ENCODE results near the gene NFIA.

Gene NFIA

GRCh38 chr1:61300899-61301298, 218.5 kb downstream of the NFIA start:
- H3K27me3 ChIP-seq (ENCODE audit: insufficient read depth, low read length) = no peaks in the 10 kb centered on the region
- no peak overlapping the region for H3K4me3 ChIP-seq (ENCODE audit: low read length)
- H3K36me3 ChIP-seq (ENCODE audit: insufficient read depth, low read length) = no peaks in the 10 kb centered on the region
- H2AFZ ChIP-seq (ENCODE audit: low read depth, low read length) = no peak overlapping the region
- H3K9me3 ChIP-seq (ENCODE audit: low read length) = no peaks in the 10 kb centered on the region
- H3K4me1 ChIP-seq (ENCODE audit: insufficient read depth, low read length) = no peaks in the 10 kb centered on the region

- Histone ChIP-seq H3K4me3 (ENCODE audit: low read length) (no peak overlapping the region), H3K4me1 (ENCODE audit: insufficient read depth, low read length) (no peaks in the 10 kb centered on the region), H3K9me3 (ENCODE audit: low read length) (no peaks in the 10 kb centered on the region), H3K27me3 (ENCODE audit: insufficient read depth, low read length) (no peaks in the 10 kb centered on the region), H2AFZ (ENCODE audit: low read depth, low read length) (no peak overlapping the region), H3K36me3 (ENCODE audit: insufficient read depth, low read length) (no peaks in the 10 kb centered on the region)
Observed at GRCh38 chr1:61301824-61302657, 219.7 kb downstream of the NFIA start.

GRCh38 chr1:61307422-61308142, 225.2 kb downstream of the NFIA start:
- H3K36me3 ChIP-seq (ENCODE audit: insufficient read depth, low read length) = no peaks in the 10 kb centered on the region
- no peak overlapping the region for H2AFZ ChIP-seq (ENCODE audit: low read depth, low read length)
- H3K4me3 ChIP-seq (ENCODE audit: low read length) = no peak overlapping the region
- no peaks in the 10 kb centered on the region for H3K9me3 ChIP-seq (ENCODE audit: low read length)
- no peaks in the 10 kb centered on the region for H3K27me3 ChIP-seq (ENCODE audit: insufficient read depth, low read length)
- no peaks in the 10 kb centered on the region for H3K4me1 ChIP-seq (ENCODE audit: insufficient read depth, low read length)

DNA sequence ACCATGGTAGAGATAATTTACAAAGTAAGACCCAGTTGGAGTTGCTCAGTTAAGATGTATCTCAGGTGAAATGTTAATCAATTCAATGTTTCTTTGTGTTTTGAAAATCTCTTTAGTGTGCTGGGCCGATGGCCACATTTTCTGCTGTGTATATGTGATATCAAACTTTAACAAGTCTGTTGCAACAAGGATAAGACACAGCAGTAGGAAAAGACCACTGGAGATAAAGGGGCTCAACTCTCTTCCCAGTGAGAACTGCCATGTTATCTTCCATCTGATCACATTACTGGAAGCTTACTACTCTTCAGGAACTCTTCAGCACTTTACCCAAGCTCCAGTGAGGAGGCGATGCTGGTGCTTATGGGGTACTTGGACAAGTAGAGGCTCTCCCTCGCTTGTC, 227.7 kb downstream of the NFIA start:
- Histone ChIP-seq H3K9me3 (ENCODE audit: low read length) (no peaks in the 10 kb centered on the region), H2AFZ (ENCODE audit: low read depth, low read length) (no peak overlapping the region), H3K36me3 (ENCODE audit: insufficient read depth, low read length) (no peaks in the 10 kb centered on the region), H3K4me3 (ENCODE audit: low read length) (no peak overlapping the region), H3K27me3 (ENCODE audit: insufficient read depth, low read length) (no peaks in the 10 kb centered on the region), H3K4me1 (ENCODE audit: insufficient read depth, low read length) (no peaks in the 10 kb centered on the region)

DNA sequence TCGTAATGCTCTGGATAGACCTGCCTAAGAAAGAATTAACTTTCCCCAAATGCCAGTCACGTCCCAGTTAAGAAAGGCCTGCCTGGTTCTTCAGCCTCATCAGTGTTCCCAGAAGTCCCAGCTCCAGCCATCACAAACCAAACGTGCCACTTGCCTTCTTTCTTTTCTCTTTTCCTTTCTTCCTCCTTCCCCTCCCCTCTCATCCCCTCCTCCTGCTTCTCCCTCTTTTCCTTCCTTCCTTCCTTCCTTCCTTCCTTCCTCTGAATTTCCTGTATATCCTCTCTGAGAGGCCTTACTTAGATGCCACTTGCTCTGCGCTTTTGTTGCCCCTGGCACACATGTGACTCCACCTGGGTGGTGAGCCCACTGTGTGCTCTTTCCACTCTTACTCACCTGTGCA, 228.2 kb downstream of the NFIA start:
- Histone ChIP-seq H3K27me3 (ENCODE audit: insufficient read depth, low read length) (no peaks in the 10 kb centered on the region), H3K9me3 (ENCODE audit: low read length) (no peaks in the 10 kb centered on the region), H2AFZ (ENCODE audit: low read depth, low read length) (no peak overlapping the region), H3K4me3 (ENCODE audit: low read length) (no peak overlapping the region), H3K36me3 (ENCODE audit: insufficient read depth, low read length) (no peaks in the 10 kb centered on the region), H3K4me1 (ENCODE audit: insufficient read depth, low read length) (no peaks in the 10 kb centered on the region)

DNA sequence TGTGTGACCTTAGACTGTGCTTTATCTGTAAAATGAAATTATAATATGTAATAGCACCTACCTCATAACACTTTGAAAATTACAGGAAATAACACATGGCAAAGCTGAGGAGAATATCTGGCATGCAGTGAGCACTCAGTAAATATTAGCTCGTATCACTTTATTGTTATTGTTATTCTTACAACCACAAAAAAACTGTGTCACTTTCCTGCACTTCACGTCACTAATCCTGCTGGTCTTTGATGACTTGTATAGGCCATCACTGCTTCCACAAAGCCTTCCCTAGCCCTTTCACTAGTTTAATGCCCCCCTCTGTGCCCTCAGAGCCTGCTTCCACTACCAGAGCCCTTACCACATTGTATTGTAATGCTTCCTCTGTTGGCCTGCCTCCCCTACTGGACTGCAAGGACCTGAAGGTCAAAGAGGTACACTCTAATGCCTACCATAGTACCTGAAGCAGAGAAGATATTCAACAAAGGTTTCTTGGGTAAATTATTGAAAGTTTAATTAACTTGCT, 231.6 kb downstream of the NFIA start:
- Histone ChIP-seq H3K27me3 (ENCODE audit: insufficient read depth, low read length) (peaks cover 3% of the 10 kb centered on the region), H2AFZ (ENCODE audit: low read depth, low read length) (no peak overlapping the region)

DNA sequence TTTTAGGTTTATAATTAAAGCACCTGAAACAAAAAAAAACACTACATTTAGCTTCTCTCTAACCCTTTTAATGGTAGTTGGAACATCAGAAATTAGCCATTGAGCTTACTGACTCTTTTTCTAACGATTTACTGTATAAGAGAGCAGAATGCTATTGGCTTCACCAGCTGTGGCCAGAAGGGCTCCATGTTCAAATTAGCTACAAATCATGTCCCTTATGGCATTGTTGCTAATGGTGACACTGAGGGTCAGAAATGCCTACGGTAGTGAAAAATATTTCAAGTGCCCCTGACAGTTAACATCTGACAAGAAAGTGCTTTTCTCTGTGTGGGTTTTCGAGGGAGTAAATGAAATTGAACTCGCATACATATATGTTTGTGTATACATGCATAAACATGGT, 232.7 kb downstream of the NFIA start:
- H3K9me3 ChIP-seq (ENCODE audit: low read length) = no peaks in the 10 kb centered on the region
- peaks cover 3% of the 10 kb centered on the region for H3K27me3 ChIP-seq (ENCODE audit: insufficient read depth, low read length)
- H2AFZ ChIP-seq (ENCODE audit: low read depth, low read length) = no peak overlapping the region
- no peak overlapping the region for H3K4me3 ChIP-seq (ENCODE audit: low read length)
- no peaks in the 10 kb centered on the region for H3K36me3 ChIP-seq (ENCODE audit: insufficient read depth, low read length)
- H3K4me1 ChIP-seq (ENCODE audit: insufficient read depth, low read length) = peaks cover 3% of the 10 kb centered on the region

More for the DNA sequence above, 231.6 kb downstream of the NFIA start:
- no peaks in the 10 kb centered on the region for H3K36me3 ChIP-seq (ENCODE audit: insufficient read depth, low read length)
- H3K9me3 ChIP-seq (ENCODE audit: low read length) = no peaks in the 10 kb centered on the region
- H3K4me1 ChIP-seq (ENCODE audit: insufficient read depth, low read length) = no peaks in the 10 kb centered on the region
- no peak overlapping the region for H3K4me3 ChIP-seq (ENCODE audit: low read length)

- Histone ChIP-seq H3K4me3 (ENCODE audit: low read length) (no peak overlapping the region), H3K27me3 (ENCODE audit: insufficient read depth, low read length) (peaks cover 3% of the 10 kb centered on the region), H3K4me1 (ENCODE audit: insufficient read depth, low read length) (peaks cover 6% of the 10 kb centered on the region), H3K36me3 (ENCODE audit: insufficient read depth, low read length) (no peaks in the 10 kb centered on the region), H2AFZ (ENCODE audit: low read depth, low read length) (no peak overlapping the region), H3K9me3 (ENCODE audit: low read length) (no peaks in the 10 kb centered on the region)
Observed at GRCh38 chr1:61316493-61316892, 234.1 kb downstream of the NFIA start.

GRCh38 chr1:61318319-61319125, 236.2 kb downstream of the NFIA start:
- H3K4me3 ChIP-seq (ENCODE audit: low read length) = no peak overlapping the region
- H3K4me1 ChIP-seq (ENCODE audit: insufficient read depth, low read length) = peaks cover 6% of the 10 kb centered on the region
- H3K9me3 ChIP-seq (ENCODE audit: low read length) = no peaks in the 10 kb centered on the region

DNA sequence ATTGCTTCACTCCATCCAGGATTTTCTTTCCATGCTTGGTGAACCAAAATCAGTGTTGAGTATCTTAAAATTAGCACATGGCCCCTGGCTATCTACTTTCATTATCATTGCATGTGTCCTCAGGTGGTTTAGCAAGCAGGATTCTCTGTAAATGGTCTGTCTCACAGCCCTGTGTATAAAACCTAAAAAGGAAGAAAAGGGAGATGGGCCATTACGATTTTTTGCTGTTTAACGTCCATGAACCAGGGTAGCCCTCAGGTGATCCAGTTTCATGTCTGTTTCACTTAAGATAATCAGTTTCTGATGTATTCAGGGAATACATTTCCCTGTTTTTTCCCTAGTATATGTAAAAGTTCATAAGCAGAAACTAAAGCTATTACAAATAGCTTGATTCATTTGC, 238.2 kb downstream of the NFIA start:
- no peak overlapping the region for H2AFZ ChIP-seq (ENCODE audit: low read depth, low read length)
- H3K4me3 ChIP-seq (ENCODE audit: low read length) = no peak overlapping the region
- H3K27me3 ChIP-seq (ENCODE audit: insufficient read depth, low read length) = peaks cover 12% of the 10 kb centered on the region
- H3K36me3 ChIP-seq (ENCODE audit: insufficient read depth, low read length) = no peaks in the 10 kb centered on the region
- H3K4me1 ChIP-seq (ENCODE audit: insufficient read depth, low read length) = peaks cover 6% of the 10 kb centered on the region
- no peaks in the 10 kb centered on the region for H3K9me3 ChIP-seq (ENCODE audit: low read length)

More at GRCh38 chr1:61318319-61319125, 236.2 kb downstream of the NFIA start:
- Histone ChIP-seq H2AFZ (ENCODE audit: low read depth, low read length) (no peak overlapping the region), H3K27me3 (ENCODE audit: insufficient read depth, low read length) (peaks cover 12% of the 10 kb centered on the region), H3K36me3 (ENCODE audit: insufficient read depth, low read length) (no peaks in the 10 kb centered on the region)

GRCh38 chr1:61322008-61322744, 239.8 kb downstream of the NFIA start:
- Histone ChIP-seq H2AFZ (ENCODE audit: low read depth, low read length) (no peak overlapping the region), H3K36me3 (ENCODE audit: insufficient read depth, low read length) (no peaks in the 10 kb centered on the region), H3K4me1 (ENCODE audit: insufficient read depth, low read length) (peaks cover 6% of the 10 kb centered on the region), H3K9me3 (ENCODE audit: low read length) (no peaks in the 10 kb centered on the region), H3K4me3 (ENCODE audit: low read length) (no peak overlapping the region), H3K27me3 (ENCODE audit: insufficient read depth, low read length) (peaks cover 9% of the 10 kb centered on the region)

DNA sequence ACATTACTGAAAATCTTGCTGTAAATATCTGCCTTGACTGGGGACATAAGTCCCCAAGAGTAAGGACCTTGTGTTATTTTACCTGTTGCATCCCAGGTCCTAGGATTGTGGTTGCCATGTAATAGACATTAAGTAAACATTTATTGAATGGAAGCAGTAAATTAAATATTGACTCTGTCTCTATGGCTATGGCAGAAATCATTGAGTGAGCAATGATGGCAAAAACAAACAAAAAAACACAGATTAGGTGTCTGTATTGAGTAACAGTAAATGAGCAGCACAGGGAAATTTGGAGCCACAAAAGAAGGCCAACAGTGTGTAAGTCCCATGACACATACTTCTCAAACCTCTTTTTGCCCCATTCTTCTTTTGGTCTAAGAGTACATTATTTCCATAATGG, 240.4 kb downstream of the NFIA start:
- Histone ChIP-seq H2AFZ (ENCODE audit: low read depth, low read length) (no peak overlapping the region), H3K4me3 (ENCODE audit: low read length) (no peak overlapping the region), H3K36me3 (ENCODE audit: insufficient read depth, low read length) (no peaks in the 10 kb centered on the region), H3K27me3 (ENCODE audit: insufficient read depth, low read length) (peaks cover 9% of the 10 kb centered on the region), H3K9me3 (ENCODE audit: low read length) (no peaks in the 10 kb centered on the region), H3K4me1 (ENCODE audit: insufficient read depth, low read length) (peaks cover 6% of the 10 kb centered on the region)
